ENCODE data around the gene C11orf16.
"Not testable (repeated sequence)": the region's sequence is repeated elsewhere in the genome, so short reads cannot be mapped to it uniquely, and the experiment has no call there.

The C11orf16 gene

GRCh38 chr11:8948886-8949285, 16.1 kb upstream of the C11orf16 start:
- Mint-ChIP-seq H3K4me1 (ENCODE audit: low read depth) (no peaks in the 10 kb centered on the region), H3K27me3 (no peaks in the 10 kb centered on the region), H3K9me3 (ENCODE audit: low read depth) (no peaks in the 10 kb centered on the region), H3K4me3 (no peak overlapping the region), H3K36me3 (peaks cover 15% of the 10 kb centered on the region), H3K27ac (no peak overlapping the region)

DNA sequence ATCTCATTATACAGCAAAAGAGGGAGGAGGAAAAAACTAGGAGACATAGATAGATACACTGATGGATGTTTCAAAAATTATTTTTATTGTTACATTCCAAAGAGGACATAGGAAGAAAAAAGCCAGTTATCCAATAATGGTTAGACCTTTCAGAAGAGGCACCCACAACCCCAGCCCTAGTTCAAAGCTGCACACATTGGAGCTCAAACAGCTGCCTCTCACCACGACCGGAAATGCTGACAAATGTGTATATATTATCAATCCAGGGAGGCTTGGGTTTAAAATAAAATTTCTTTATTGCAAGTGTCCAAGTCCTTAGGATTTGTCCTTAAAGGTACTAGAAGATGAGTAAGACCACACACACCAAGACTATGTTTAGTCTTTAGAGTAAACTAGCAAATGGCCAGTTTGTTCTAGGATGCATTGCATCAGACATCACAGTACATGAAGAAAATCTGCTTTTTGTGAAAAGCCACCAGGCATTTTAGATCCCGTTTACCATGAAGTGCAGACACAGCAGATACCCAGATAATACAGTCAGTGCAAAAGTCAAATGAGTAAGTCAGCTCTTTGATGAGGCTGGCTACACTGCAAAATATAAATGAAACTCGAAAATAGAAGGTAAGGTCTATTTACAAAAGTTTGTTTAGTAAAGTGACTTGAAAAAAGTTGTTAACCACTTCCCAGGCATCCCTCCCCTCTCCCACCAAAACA, 14.6 kb upstream of the C11orf16 start:
- no peak overlapping the region for H3K27ac Mint-ChIP-seq
- H3K4me3 Mint-ChIP-seq: no peak overlapping the region
- no peaks in the 10 kb centered on the region for H3K27me3 Mint-ChIP-seq
- H3K4me1 Mint-ChIP-seq (ENCODE audit: low read depth): no peaks in the 10 kb centered on the region
- no peaks in the 10 kb centered on the region for H3K9me3 Mint-ChIP-seq (ENCODE audit: low read depth)
- peaks cover 14% of the 10 kb centered on the region for H3K36me3 Mint-ChIP-seq

DNA sequence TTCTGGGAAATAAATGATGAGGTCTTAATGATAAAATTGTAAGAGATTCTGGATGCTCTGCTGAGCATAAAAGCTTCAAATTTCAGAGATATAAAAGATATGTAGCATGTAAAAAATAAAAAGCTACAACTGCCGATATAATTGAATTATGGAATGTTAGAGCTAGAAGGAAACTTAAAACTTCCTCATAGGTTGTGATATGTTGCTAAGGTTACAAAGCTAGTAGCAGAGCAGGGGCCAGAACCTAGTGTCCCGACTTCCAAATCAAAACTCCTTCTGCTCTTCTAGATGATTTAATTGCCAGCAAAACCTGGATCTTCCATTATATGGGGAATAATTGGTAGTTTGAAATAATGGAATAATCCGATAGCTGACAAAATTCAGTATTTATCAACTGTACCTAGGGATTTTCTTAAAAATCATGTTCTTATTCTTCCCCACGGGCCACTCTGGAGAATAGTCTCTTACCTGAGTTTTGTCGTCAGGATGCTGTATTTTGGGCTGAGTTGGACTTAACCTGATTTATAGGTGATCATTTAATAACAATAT, 9.8 kb upstream of the C11orf16 start, which contains the start of gene ASCL3:
ASCL3 (minus strand) TSS at position 499 of the 549 bp plus-strand sequence. CDS start 4,855 bp downstream, outside the sequence.
- Mint-ChIP-seq H3K36me3 (peaks cover 4% of the 10 kb centered on the region), H3K4me1 (ENCODE audit: low read depth) (no peaks in the 10 kb centered on the region), H3K27ac (no peak within 1 kb of the TSS), H3K9me3 (ENCODE audit: low read depth) (no peaks in the 10 kb centered on the region), H3K4me3 (no peak within 1 kb of the TSS), H3K27me3 (peaks cover 2% of the 10 kb centered on the region)

- H3K9me3 Mint-ChIP-seq (ENCODE audit: low read depth): no peaks in the 10 kb centered on the region
- H3K27ac Mint-ChIP-seq: no peak overlapping the region
- H3K4me3 Mint-ChIP-seq: no peak overlapping the region
- no peaks in the 10 kb centered on the region for H3K4me1 Mint-ChIP-seq (ENCODE audit: low read depth)
- peaks cover 2% of the 10 kb centered on the region for H3K27me3 Mint-ChIP-seq
- H3K36me3 Mint-ChIP-seq: no peaks in the 10 kb centered on the region
Measured at GRCh38 chr11:8941341-8942103, 8.8 kb upstream of the C11orf16 start.

DNA sequence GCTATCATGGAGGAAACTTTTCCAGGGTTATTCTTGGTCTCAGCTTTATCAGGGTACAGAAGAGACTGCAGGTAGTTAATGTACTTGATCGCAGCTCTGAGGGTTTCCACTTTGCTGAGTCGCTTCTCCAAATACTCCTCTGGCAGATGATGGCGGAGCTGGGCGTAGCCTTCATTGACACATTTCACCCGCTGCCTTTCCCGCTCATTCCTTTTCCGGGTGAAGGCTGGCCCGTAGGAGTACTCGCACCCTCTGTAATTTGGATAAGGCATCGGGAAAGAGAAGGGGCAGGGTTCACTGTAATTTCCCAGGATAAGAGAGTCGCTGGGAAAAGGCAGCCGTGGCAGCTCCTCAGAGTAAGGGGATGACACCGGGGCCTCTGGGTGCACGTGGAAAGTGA, 4.9 kb upstream of the C11orf16 start:
- no peak overlapping the region for H3K4me3 Mint-ChIP-seq
- H3K27ac Mint-ChIP-seq: no peak overlapping the region
- H3K36me3 Mint-ChIP-seq: no peaks in the 10 kb centered on the region
- H3K4me1 Mint-ChIP-seq (ENCODE audit: low read depth): no peaks in the 10 kb centered on the region
- H3K9me3 Mint-ChIP-seq (ENCODE audit: low read depth): no peaks in the 10 kb centered on the region
- peaks cover 2% of the 10 kb centered on the region for H3K27me3 Mint-ChIP-seq

DNA sequence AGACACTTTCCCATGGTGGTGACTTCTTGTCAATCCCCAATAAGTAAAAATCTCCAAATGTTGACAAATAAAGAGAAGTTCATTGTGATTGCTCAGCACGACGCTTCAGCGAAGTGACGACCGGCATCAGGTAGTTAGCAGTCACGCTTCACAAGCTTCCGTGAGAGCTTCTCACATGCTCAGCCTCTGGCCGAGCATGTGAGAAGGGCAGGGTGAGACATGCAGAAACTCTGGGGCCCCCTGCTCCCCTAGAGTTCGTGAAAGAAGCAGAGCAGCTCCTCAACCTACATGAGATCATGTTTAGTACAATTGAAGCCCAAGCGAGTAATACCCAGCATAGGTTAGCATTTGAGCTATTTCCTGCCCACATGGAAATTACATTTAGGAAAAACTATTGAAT, 4.4 kb upstream of the C11orf16 start:
- Mint-ChIP-seq H3K4me3 (no peak overlapping the region), H3K4me1 (ENCODE audit: low read depth) (no peaks in the 10 kb centered on the region), H3K9me3 (ENCODE audit: low read depth) (no peaks in the 10 kb centered on the region), H3K36me3 (no peaks in the 10 kb centered on the region), H3K27me3 (peaks cover 2% of the 10 kb centered on the region), H3K27ac (no peak overlapping the region)

GRCh38 chr11:8935789-8936188, 3.0 kb upstream of the C11orf16 start:
- H3K4me3 Mint-ChIP-seq; H3K36me3 Mint-ChIP-seq; H3K27me3 Mint-ChIP-seq; H3K27ac Mint-ChIP-seq; H3K4me1 Mint-ChIP-seq (ENCODE audit: low read depth); H3K9me3 Mint-ChIP-seq (ENCODE audit: low read depth): not testable (repeated sequence)

- Mint-ChIP-seq H3K27me3 (no peaks in the 10 kb centered on the region), H3K4me3 (no peak overlapping the region), H3K27ac (no peak overlapping the region), H3K4me1 (ENCODE audit: low read depth) (no peaks in the 10 kb centered on the region), H3K36me3 (peaks cover 2% of the 10 kb centered on the region), H3K9me3 (ENCODE audit: low read depth) (no peaks in the 10 kb centered on the region)
Measured at GRCh38 chr11:8934742-8935488, 2.2 kb upstream of the C11orf16 start.

GRCh38 chr11:8933931-8934330, 1.2 kb upstream of the C11orf16 start:
- no peaks in the 10 kb centered on the region for H3K9me3 Mint-ChIP-seq (ENCODE audit: low read depth)
- H3K4me3 Mint-ChIP-seq: no peak overlapping the region
- no peaks in the 10 kb centered on the region for H3K4me1 Mint-ChIP-seq (ENCODE audit: low read depth)
- peaks cover 2% of the 10 kb centered on the region for H3K36me3 Mint-ChIP-seq
- H3K27ac Mint-ChIP-seq: no peak overlapping the region
- H3K27me3 Mint-ChIP-seq: no peaks in the 10 kb centered on the region

GRCh38 chr11:8930456-8931175, 2.1 kb downstream of the C11orf16 start:
- Mint-ChIP-seq H3K27ac (no peak overlapping the region), H3K9me3 (ENCODE audit: low read depth) (no peaks in the 10 kb centered on the region), H3K36me3 (peaks cover 2% of the 10 kb centered on the region), H3K27me3 (no peaks in the 10 kb centered on the region), H3K4me3 (no peak overlapping the region), H3K4me1 (ENCODE audit: low read depth) (no peaks in the 10 kb centered on the region)

- Mint-ChIP-seq H3K4me1 (ENCODE audit: low read depth) (no peaks in the 10 kb centered on the region), H3K4me3 (no peak overlapping the region), H3K9me3 (ENCODE audit: low read depth) (no peaks in the 10 kb centered on the region), H3K27ac (no peak overlapping the region), H3K27me3 (no peaks in the 10 kb centered on the region), H3K36me3 (peaks cover 2% of the 10 kb centered on the region)
Measured at GRCh38 chr11:8928981-8929615, 3.6 kb downstream of the C11orf16 start.

GRCh38 chr11:8928205-8928604, 4.5 kb downstream of the C11orf16 start:
- H3K4me1 Mint-ChIP-seq (ENCODE audit: low read depth): no peaks in the 10 kb centered on the region
- H3K27ac Mint-ChIP-seq: no peak overlapping the region
- H3K36me3 Mint-ChIP-seq: peaks cover 2% of the 10 kb centered on the region
- no peaks in the 10 kb centered on the region for H3K9me3 Mint-ChIP-seq (ENCODE audit: low read depth)
- H3K4me3 Mint-ChIP-seq: no peak overlapping the region
- H3K27me3 Mint-ChIP-seq: no peaks in the 10 kb centered on the region

GRCh38 chr11:8927233-8927632, 5.5 kb downstream of the C11orf16 start:
- H3K9me3 Mint-ChIP-seq (ENCODE audit: low read depth): no peaks in the 10 kb centered on the region
- no peaks in the 10 kb centered on the region for H3K27me3 Mint-ChIP-seq
- no peak overlapping the region for H3K27ac Mint-ChIP-seq
- H3K4me3 Mint-ChIP-seq: no peak overlapping the region
- peaks cover 4% of the 10 kb centered on the region for H3K36me3 Mint-ChIP-seq
- no peaks in the 10 kb centered on the region for H3K4me1 Mint-ChIP-seq (ENCODE audit: low read depth)

DNA sequence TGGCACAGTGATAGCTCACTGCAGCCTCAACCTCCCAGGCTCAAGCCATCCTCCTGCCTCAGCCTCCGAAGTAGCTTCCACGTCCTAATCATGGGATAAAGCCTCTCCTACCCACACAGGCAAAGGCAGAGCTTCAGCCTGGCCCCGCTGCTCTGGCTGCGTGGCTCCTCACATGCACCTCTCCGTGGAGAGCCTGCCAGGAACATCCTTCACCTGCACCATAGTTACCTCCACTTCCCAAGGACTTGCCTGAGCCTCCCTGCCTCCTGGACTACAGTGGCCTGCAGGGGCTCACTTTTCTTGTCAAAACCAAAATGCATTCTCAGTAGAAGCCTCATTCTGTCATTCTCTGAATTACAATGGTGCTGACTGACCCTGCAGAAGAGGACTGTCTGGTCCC, 6.5 kb downstream of the C11orf16 start:
- H3K4me3 Mint-ChIP-seq: no peak overlapping the region
- no peaks in the 10 kb centered on the region for H3K4me1 Mint-ChIP-seq (ENCODE audit: low read depth)
- H3K27ac Mint-ChIP-seq: no peak overlapping the region
- no peaks in the 10 kb centered on the region for H3K27me3 Mint-ChIP-seq
- no peaks in the 10 kb centered on the region for H3K9me3 Mint-ChIP-seq (ENCODE audit: low read depth)
- H3K36me3 Mint-ChIP-seq: peaks cover 4% of the 10 kb centered on the region

Data from activated naive CD8-positive, alpha-beta T cell (primary cell).